ENCODE results near the gene NOX3.
A peak's percentile ranks its signal among the peaks of the same experiment; 100 is the strongest.
"Not testable (repeated sequence)": the region's sequence is repeated elsewhere in the genome, so short reads cannot be mapped to it uniquely, and the experiment has no call there.

The NOX3 gene, protein sequence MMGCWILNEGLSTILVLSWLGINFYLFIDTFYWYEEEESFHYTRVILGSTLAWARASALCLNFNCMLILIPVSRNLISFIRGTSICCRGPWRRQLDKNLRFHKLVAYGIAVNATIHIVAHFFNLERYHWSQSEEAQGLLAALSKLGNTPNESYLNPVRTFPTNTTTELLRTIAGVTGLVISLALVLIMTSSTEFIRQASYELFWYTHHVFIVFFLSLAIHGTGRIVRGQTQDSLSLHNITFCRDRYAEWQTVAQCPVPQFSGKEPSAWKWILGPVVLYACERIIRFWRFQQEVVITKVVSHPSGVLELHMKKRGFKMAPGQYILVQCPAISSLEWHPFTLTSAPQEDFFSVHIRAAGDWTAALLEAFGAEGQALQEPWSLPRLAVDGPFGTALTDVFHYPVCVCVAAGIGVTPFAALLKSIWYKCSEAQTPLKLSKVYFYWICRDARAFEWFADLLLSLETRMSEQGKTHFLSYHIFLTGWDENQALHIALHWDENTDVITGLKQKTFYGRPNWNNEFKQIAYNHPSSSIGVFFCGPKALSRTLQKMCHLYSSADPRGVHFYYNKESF

DNA sequence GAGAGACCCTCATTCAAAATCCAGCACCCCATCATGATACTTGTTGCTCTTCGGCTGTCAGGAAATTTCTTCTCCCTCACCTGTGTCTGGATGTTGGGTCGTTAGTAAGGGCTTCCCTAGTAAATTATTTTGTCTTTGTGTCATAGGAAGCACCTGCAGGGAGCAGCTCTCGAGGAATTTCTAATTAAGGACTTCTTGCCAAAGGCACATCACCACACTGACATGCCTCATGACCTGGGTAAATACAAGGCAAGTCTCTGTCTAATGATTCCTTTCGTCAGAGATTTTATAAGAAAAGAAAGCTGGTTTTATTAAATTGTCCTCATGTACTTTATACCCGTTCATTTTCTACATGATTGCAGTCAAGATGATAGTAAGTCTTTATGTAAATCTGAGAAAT, at the start of gene NOX3:
NOX3 (minus strand) TSS at position 74 of the 400 bp plus-strand sequence; CDS start at position 35, 39 bp downstream.
- DNase-seq = no peak

- no peak for DNase-seq
These were observed 49.4 kb upstream of the NOX3 start for GRCh38 chr6:155504848-155505607.

- DNase-seq = no peak
These were observed 46.8 kb upstream of the NOX3 start for GRCh38 chr6:155502393-155502792.

GRCh38 chr6:155499574-155499973, 43.9 kb upstream of the NOX3 start:
- DNase-seq = no peak

DNA sequence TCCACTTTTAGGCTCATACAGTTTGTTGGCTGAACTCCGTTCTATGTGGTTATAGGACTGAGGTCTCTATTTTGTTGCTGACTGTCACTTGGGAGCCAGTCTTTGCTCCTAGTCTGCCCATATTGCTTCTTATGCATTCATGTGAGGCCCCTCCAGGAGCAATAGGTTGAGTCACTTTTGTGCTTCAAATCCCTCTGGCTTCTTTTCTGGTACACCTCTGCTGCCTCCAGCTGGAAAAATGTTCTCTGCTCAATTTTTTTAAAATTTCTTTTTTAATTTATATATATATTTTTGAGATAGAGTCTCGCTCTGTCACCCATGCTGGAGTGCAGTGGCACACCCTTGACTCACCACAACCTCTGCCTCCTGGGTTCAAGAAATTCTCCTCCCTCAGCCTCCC, 42.7 kb upstream of the NOX3 start:
- peak; percentile 10 for DNase-seq

DNA sequence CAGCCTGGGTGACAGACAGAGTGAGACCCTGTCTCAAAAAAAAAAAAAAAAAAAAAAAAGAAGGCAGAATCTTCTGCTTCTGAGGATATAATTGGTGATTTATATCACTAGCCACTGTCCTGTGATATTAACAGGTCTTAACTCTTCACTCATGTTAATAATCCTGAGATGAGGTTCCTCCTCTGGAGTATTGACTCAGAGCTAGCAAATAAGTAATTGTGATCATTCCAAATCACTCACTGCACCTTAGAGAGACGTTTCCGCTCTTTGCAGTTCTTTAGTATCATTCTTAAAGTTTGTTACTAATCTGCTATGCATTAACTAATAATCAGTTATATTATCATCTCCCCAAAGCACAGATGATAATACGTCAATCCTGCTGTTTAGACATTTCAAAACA, 41.6 kb upstream of the NOX3 start:
- DNase-seq = no peak

GRCh38 chr6:155495011-155495768, 39.6 kb upstream of the NOX3 start:
- DNase-seq = peak; percentile 4

DNA sequence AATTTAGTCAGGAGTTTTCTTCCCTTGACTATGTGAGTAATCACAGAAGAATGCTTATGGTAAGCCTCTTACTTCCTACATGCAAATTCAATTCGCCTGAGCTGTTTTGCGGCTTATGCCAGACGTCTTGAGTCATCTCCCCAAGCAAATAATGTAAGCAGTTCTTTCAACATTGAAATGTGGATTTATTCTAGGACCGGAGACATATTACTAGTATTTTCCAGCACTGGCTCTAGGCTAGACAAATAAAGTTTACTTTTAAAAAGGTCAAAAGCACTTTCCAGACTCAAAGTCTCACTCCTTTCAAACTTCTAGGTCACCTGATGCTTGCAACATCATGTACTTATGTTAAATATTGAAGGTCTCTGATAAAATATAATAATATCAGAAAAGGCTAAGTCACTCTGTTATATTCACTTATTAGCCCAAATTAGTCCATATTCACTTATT, 38.1 kb upstream of the NOX3 start:
- DNase-seq = no peak

- no peak for DNase-seq
These were observed 37.5 kb upstream of the NOX3 start for GRCh38 chr6:155493026-155493693.

DNA sequence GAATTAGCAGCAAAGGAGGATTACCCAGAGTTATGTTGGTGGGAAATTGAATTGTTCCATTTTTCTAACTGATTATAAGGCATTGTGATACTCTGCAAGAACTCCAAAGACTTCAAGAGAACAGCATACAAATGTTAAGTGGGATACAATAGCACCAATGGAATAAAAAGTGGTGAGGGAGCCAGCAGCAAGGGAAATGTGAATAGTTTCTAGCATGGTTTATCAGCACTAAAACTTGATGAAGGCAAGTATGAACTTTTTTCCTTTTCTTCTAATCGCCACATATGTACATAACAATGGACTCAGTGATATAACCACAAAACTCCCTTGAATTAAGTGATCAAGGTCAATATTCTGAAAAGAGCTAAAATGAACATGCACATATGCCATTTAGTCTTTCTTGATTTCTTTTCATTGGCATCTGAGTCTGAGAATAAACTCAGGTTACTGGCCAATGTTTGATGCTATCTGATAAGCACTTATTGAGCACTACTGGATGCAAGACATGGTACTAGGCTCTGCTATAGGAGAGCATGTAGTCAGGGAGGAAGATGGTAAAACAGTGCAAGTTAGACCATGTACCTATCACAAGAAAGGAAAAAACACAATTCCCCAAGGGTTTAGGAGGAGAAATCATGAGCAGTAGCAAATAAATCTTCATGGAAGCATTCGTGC, 36.6 kb upstream of the NOX3 start:
- no peak for DNase-seq

- no peak for DNase-seq
These were observed 35.8 kb upstream of the NOX3 start for GRCh38 chr6:155491421-155491820.

GRCh38 chr6:155488197-155488596, 32.6 kb upstream of the NOX3 start:
- DNase-seq = not testable (repeated sequence)

DNA sequence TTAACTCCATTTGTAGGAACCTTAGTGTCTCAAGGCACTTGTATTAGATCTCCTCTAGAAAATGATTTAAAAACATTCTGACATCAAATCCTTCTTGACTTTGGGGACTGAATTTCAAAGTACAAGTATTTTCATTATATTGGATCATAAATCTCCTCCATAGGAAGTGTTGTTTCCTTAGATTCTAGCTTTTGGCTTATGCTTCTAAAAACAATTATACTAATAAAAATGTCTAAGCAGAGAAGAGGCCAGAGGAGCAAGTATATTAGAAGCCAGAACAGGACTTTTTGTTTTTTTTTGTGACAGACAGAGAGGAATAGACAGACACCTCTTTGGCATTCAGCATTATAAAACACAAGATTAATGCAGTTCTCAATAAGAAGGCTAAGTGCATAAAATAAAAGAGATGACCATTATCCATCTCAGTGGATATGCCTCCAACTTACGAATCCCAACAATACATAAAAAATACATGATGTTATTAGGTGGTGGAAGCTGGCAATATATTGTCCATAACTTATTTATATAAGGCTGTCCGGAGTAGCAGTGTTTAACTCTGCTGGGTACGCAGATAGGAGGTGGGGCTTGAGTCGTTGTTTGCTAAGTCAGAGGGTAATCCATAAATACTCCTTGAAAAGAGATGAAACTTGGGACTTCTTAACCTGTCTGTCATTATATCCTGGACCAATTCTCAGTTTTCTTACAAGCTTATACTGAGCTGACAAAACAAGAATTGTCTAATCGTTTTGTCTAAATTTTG, 31.9 kb upstream of the NOX3 start:
- DNase-seq = no peak

DNA sequence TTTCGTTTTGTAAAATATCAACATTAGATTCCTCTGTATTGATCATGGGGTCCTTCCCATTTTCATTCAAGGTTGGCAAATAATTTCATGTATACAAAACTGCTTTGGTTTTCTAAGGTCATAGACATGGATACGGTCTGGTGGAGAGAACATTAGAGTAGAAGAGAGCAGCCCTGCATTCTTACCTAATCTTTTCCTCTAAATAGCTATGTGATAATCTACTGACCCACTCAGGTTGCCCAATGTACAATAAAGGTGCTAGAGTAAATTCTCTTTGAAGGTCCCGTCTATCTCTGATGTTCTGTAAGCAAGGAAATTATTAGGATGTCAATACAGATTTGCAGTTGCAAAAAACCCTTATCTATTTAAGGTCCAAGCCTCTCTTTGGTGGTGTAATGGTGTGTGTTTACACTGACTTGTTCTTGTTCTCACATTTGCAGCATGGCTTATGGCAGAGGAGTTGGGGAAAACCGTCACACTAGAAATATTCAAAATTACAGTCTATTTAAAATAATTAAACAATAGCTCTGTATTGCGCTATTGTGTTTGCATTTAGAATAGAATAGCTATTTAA, 31.2 kb upstream of the NOX3 start:
- DNase-seq = no peak

GRCh38 chr6:155485756-155486155, 30.1 kb upstream of the NOX3 start:
- no peak for DNase-seq

DNA sequence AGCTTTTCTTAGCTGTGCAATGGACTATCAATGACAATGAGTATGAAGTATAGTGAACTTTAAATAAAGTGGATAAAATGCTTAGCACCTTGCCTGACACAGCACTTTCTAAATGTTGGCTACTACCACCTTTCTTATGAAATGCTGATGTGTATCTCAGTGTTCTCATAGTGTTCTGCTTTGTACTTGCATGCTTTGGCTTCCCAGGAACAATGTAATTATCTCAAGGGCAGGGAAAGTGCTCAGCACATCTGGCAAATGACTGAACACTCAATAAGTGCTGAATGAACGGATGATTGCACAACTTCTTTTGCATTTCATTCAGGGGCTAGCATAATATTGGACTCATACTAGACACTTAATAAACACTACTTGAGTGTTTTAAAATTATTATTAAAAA, 28.2 kb upstream of the NOX3 start:
- peak; percentile 9 for DNase-seq

DNA sequence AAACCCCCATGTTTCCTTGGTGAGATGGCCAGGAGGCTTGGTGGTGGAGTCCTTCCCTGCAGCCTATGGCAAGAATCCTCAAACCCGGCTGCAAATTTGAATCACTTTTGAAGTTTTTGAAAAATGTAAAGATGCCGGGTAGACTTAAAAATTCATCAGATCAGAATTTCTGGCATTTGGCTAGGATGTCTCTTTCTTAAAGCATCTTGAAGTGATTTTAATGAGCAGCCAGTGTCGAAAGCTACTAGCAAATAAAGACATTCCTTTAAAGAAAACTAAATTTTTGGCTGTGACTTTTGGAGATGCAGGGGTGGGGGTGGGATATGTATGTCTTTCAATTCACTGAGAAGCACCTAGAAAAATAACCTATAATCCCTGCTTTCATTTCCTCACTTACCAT, 25.6 kb upstream of the NOX3 start:
- no peak for DNase-seq

DNA sequence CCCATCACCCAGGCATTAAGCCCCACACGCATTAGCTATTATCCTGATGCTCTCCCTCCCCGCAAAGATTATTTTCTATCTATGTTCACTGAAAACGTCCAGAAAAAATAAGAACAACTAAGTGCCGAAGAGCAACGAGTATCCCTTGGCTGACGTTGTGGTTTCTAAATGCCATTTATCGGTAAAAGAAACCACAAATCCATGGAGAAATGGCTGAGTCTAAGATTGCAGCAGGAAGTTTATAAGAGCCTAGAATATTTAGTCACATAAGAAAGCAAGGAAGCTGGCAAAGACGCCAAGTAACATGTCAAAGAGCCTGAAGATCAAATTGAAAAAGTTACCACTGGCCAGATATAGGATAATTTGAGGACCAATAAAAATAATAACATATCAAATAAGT, 18.1 kb upstream of the NOX3 start:
- DNase-seq = no peak

GRCh38 chr6:155472886-155473285, 17.2 kb upstream of the NOX3 start:
- no peak for DNase-seq

- DNase-seq = not testable (repeated sequence)
These were observed 15.5 kb upstream of the NOX3 start for GRCh38 chr6:155470979-155471616.
